Measurements from ENCODE around the gene GRWD1. TPM values are rescaled to one million over a fixed set of nuclear protein-coding genes. Genes with fewer than 3 reads are reported as not detected.

Gene GRWD1
- total RNA-seq, 2 donors from 2014 or later = 10.8 to 19.8 TPM

DNA sequence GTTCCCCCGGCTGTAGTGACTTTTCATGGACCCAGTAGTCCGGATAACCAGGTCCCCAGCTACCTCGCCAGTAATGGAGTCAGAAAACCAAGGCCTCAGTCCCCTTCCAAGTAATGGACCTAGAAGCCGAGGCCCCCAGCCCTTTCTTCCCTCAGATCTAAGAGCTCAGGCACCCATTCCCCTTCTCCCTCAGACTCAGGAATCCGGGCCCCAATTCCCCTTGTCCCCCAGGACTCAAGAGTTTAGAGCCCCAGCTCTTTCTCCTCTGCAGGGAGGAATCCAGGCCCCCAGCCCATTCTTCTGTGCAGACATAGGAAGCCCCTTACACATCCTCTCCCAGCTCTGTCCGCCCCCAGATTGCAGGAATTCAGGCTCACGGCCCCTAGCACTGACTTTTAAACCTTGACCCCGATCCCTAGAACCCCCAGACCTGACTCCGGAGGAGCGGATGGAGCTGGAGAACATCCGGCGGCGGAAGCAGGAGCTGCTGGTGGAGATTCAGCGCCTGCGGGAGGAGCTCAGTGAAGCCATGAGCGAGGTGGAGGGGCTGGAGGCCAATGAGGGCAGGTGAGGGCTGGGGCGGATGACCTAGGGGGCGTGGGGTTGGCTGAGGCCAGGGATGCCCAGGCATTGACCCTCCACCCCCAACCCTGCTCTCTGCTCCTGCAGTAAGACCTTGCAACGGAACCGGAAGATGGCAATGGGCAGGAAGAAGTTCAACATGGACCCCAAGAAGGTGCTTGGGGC, 24.3 kb downstream of the GRWD1 start:
- Histone ChIP-seq H3K9me3 (no peaks in the 10 kb centered on the region), H3K27me3 (no peaks in the 10 kb centered on the region), H3K4me1 (peaks cover 2 to 15% of the 10 kb centered on the region in 2 donors), H3K4me3 (peak overlapping the region; percentile 92 to 95), H3K36me3 (peaks cover 50% of the 10 kb centered on the region), H3K27ac (peak overlapping the region; percentile 98)
- TF ChIP-seq, protein P1, sequence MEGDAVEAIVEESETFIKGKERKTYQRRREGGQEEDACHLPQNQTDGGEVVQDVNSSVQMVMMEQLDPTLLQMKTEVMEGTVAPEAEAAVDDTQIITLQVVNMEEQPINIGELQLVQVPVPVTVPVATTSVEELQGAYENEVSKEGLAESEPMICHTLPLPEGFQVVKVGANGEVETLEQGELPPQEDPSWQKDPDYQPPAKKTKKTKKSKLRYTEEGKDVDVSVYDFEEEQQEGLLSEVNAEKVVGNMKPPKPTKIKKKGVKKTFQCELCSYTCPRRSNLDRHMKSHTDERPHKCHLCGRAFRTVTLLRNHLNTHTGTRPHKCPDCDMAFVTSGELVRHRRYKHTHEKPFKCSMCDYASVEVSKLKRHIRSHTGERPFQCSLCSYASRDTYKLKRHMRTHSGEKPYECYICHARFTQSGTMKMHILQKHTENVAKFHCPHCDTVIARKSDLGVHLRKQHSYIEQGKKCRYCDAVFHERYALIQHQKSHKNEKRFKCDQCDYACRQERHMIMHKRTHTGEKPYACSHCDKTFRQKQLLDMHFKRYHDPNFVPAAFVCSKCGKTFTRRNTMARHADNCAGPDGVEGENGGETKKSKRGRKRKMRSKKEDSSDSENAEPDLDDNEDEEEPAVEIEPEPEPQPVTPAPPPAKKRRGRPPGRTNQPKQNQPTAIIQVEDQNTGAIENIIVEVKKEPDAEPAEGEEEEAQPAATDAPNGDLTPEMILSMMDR (IDR thresholded peaks at IDR 0.05) = no peak
- DNase-seq (ENCODE audit: low spot score) = no peak

DNA sequence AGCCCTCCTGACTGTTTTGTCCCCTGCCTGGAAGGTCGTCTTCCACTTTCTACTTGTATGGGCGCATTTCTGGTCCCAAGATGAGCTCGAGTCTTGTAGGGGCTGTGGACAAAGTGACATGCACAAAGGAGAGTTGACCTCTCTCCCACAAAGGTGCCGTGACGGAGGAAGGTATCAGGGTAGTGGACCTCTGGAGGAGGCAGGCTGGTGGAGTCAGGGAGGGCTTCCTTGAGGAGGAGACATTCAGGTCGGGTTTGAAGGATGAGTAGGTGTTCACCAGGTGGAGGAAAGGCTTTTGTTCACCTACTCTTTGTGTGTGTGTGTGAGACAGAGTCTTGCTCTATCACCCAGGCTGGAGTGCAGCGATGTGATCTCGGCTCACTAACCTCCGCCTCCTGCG, 25.1 kb downstream of the GRWD1 start:
- no peaks in the 10 kb centered on the region for H3K9me3 ChIP-seq
- peaks cover 57% of the 10 kb centered on the region for H3K36me3 ChIP-seq
- TF ChIP-seq, protein P1 (IDR thresholded peaks at IDR 0.05) = no peak
- no peak overlapping the region for H3K4me3 ChIP-seq
- no peak for DNase-seq (ENCODE audit: low spot score)
- peaks cover 2 to 15% of the 10 kb centered on the region in 2 donors for H3K4me1 ChIP-seq
- H3K27ac ChIP-seq = no peak overlapping the region
- no peaks in the 10 kb centered on the region for H3K27me3 ChIP-seq

DNA sequence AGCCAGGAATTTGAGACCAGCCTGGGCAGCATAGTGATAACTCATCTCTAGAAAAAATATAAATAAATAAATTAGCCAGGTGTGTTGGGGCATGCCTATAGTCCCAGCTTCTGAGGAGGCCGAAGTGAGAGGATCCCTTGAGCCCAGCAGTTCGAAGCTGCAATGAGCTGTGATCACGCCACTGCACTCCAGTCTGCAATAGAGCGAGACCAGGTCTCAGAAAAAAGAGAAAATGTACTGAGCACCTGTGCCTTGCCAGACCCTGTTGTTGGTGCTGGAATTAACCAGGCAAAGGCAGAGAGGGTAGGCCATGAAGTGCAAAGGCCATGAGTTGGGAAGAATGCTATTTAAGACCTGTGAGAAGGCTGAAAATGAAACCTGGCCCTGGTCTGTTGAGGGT, 26.1 kb downstream of the GRWD1 start:
- H3K4me3 ChIP-seq = no peak overlapping the region
- TF ChIP-seq, protein P1 (IDR thresholded peaks at IDR 0.05) = no peak
- H3K27me3 ChIP-seq = no peaks in the 10 kb centered on the region
- no peak overlapping the region for H3K27ac ChIP-seq
- peaks cover 67% of the 10 kb centered on the region for H3K36me3 ChIP-seq
- no peaks in the 10 kb centered on the region for H3K9me3 ChIP-seq
- peaks cover 2 to 15% of the 10 kb centered on the region in 2 donors for H3K4me1 ChIP-seq
- DNase-seq (ENCODE audit: low spot score) = no peak

DNA sequence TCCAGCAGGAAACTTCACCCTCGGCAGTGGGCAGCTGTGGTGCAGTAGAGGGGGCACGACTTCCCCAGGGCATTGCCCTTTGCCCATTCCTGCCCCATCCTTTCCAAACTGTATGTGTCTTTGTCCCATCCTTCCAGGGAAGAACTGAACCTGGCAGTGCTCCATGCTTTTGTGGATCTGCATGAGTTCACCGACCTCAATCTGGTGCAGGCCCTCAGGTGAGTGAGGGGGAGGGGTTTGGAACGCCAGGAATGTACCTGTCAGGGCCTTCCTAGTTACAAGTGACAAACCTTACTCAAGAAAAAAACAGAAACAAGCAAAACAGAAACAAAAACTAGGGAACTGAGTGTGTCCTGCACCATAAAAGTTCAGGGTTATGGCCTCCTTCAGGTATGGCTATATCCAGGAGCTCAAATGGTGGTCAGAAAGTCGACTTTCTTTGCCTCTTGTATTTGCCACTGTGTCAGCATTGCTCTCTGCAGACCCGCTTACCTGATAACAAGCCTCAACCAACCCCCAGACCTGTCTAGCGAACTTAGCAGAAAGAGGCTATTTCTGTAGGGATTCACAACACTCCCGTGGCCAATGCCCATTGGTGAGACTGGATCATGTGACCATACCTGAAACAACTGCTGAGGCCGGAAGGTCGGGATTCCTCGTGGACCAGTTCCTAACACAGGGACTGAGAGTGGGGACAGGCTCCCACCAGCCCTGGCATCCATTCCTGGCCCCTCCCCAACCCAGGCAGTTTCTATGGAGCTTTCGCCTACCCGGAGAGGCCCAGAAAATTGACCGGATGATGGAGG, 27.6 kb downstream of the GRWD1 start:
- Histone ChIP-seq H3K27ac (no peak overlapping the region), H3K4me3 (no peak overlapping the region), H3K27me3 (no peaks in the 10 kb centered on the region), H3K4me1 (peaks cover 1 to 15% of the 10 kb centered on the region in 2 donors), H3K36me3 (peaks cover 82% of the 10 kb centered on the region), H3K9me3 (no peaks in the 10 kb centered on the region)
- TF ChIP-seq, protein P1 (IDR thresholded peaks at IDR 0.05) = no peak
- no peak for DNase-seq (ENCODE audit: low spot score)

DNA sequence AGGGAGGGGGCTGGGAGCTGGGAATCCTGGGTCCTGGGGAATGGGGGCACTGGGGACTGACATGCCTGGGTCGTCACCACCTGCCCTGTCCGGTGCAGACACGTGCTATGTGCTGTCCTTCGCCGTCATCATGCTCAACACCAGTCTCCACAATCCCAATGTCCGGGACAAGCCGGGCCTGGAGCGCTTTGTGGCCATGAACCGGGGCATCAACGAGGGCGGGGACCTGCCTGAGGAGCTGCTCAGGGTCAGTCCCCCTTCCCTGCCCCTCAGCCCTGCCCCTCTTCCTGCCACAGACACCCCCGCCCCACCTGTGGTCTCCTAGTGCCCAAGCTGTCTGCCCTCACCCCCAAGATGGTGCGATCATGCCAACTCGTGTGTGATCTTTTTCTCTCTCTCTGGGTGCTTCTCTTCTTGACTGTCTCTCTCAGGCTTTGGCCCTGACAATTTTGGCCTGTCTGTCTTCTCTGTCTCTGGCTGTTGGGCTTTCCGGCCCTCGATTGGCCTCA, 28.4 kb downstream of the GRWD1 start:
- Histone ChIP-seq H3K4me3 (no peak overlapping the region), H3K27ac (no peak overlapping the region), H3K36me3 (peaks cover 90% of the 10 kb centered on the region), H3K4me1 (peaks cover 0 to 15% of the 10 kb centered on the region in 2 donors), H3K9me3 (no peaks in the 10 kb centered on the region), H3K27me3 (no peaks in the 10 kb centered on the region)
- DNase-seq (ENCODE audit: low spot score) = no peak
- TF ChIP-seq, protein P1 (IDR thresholded peaks at IDR 0.05) = no peak

All from right atrium auricular region (tissue), 2 donors.